ENCODE data around the gene LGALSL.

DNA sequence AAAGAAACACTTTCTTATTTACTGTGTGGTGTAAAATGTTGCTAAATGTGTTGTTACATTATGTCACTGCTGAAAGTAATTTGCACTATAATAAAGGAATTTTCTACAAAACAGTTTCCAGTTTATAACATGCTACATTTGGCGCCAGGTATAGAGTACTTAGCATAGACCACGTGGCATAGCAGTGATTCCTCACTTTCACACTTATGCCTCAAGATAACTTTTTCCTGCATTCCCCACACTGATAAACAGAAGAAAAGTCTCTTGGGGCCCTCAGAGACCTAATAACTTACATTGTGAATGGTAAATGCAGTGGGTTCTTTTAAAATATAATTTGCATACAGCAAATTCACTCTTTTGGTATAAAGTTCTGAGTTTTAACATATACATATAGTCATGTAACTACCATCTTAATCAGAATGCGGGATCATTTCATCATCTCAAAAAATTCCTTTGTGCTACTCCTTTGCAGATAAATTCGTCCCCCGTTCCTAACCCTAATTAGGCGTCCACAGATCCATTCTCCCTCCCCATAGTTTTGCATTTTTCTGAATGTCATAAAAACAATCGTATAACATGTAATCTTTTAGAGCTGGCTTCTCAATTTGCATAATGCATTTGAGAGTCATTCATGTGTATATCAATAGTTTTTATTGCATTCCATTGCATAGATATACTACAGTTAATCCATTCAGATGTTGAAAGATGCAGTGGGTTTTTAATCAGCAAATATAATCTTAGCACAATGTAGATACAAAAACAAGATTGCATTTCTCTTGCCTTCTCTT, 7.5 kb downstream of the LGALSL start:
- no peak for TF ChIP-seq POLR2A (IDR thresholded peaks at IDR 0.05)
- TF ChIP-seq, protein P1, sequence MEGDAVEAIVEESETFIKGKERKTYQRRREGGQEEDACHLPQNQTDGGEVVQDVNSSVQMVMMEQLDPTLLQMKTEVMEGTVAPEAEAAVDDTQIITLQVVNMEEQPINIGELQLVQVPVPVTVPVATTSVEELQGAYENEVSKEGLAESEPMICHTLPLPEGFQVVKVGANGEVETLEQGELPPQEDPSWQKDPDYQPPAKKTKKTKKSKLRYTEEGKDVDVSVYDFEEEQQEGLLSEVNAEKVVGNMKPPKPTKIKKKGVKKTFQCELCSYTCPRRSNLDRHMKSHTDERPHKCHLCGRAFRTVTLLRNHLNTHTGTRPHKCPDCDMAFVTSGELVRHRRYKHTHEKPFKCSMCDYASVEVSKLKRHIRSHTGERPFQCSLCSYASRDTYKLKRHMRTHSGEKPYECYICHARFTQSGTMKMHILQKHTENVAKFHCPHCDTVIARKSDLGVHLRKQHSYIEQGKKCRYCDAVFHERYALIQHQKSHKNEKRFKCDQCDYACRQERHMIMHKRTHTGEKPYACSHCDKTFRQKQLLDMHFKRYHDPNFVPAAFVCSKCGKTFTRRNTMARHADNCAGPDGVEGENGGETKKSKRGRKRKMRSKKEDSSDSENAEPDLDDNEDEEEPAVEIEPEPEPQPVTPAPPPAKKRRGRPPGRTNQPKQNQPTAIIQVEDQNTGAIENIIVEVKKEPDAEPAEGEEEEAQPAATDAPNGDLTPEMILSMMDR (IDR thresholded peaks at IDR 0.05), result no peak
